GM13977 (cell line): Measurements from ENCODE around the gene UBASH3A.
"Not testable (repeated sequence)": the region's sequence is repeated elsewhere in the genome, so short reads cannot be mapped to it uniquely, and the experiment has no call there.

ENCODE experiments used
- DNase-seq: peaks from one replicate; pipeline ENCODE4 v3.0.0; 2012; ENCODE audit warnings: low spot score
- CTCF ChIP-seq: IDR thresholded peaks from 2 replicates; pipeline ENCODE4 v1.5.1; 2012; ENCODE audit warnings: mild to moderate bottlenecking, control low read depth; ENCODE audit not compliant: insufficient read depth; ENCODE audit errors: extremely low read depth, missing control alignments
- in situ Hi-C: fragments of 300-500 bp; cut with MboI; formaldehyde crosslinking; loops from one replicate; pipeline ENCODE4 v1.12.0; 2022; ENCODE audit warnings: low sequenced_read_pairs, low pct_unique_long_range_greater_than_20kb, mixed read lengths, inconsistent platforms; ENCODE audit not compliant: unreplicated experiment

UBASH3A gene

GRCh38 chr21:42405064-42406013 is 1.6 kb downstream of the UBASH3A start:
- in situ Hi-C loops: no loop called here
- no peak for TF ChIP-seq CTCF
- no peak for DNase-seq

- TF ChIP-seq CTCF: no peak
- no peak for DNase-seq
- in situ Hi-C loops: no loop called here
Observed at GRCh38 chr21:42406201-42406621, 2.5 kb downstream of the UBASH3A start.

- DNase-seq: no peak
- TF ChIP-seq CTCF: no peak
- in situ Hi-C loops: no loop called here
Observed at GRCh38 chr21:42406866-42407265, 3.2 kb downstream of the UBASH3A start.

- no peak for TF ChIP-seq CTCF
- in situ Hi-C loops: no loop called here
- no peak for DNase-seq
Observed at GRCh38 chr21:42407476-42407875, 3.8 kb downstream of the UBASH3A start.

- in situ Hi-C loops, DNase-seq: not testable (repeated sequence)
Observed at GRCh38 chr21:42408718-42409117, 5.0 kb downstream of the UBASH3A start.

- no peak for TF ChIP-seq CTCF
- DNase-seq: no peak
- in situ Hi-C loops: no loop called here
Observed at GRCh38 chr21:42409366-42409765, 5.7 kb downstream of the UBASH3A start.

- in situ Hi-C loops: no loop called here
- TF ChIP-seq CTCF: peak; percentile 30
- DNase-seq: no peak
Observed at GRCh38 chr21:42411197-42411869, 7.6 kb downstream of the UBASH3A start.
